Measurements from ENCODE around the gene EFCAB8. TPM values are rescaled to one million over a fixed set of nuclear protein-coding genes. Genes with fewer than 3 reads are reported as not detected.

EFCAB8 gene
- total RNA-seq, 1 donor from 2014 or later: 0.41 TPM

GRCh38 chr20:33005908-33006775 lies 147.4 kb downstream of the EFCAB8 start:
- no peak overlapping the region for H3K4me3 ChIP-seq (ENCODE audit: insufficient read depth, low read depth, low read length)
- no peak overlapping the region for H3K9ac ChIP-seq (ENCODE audit: low read length)
- H3K36me3 ChIP-seq (ENCODE audit: insufficient read depth, low read length): no peaks in the 10 kb centered on the region
- TF ChIP-seq EZH2 (IDR thresholded peaks at IDR 0.05; ENCODE audit: insufficient read depth, low read length): no peak
- TF ChIP-seq, protein P1, sequence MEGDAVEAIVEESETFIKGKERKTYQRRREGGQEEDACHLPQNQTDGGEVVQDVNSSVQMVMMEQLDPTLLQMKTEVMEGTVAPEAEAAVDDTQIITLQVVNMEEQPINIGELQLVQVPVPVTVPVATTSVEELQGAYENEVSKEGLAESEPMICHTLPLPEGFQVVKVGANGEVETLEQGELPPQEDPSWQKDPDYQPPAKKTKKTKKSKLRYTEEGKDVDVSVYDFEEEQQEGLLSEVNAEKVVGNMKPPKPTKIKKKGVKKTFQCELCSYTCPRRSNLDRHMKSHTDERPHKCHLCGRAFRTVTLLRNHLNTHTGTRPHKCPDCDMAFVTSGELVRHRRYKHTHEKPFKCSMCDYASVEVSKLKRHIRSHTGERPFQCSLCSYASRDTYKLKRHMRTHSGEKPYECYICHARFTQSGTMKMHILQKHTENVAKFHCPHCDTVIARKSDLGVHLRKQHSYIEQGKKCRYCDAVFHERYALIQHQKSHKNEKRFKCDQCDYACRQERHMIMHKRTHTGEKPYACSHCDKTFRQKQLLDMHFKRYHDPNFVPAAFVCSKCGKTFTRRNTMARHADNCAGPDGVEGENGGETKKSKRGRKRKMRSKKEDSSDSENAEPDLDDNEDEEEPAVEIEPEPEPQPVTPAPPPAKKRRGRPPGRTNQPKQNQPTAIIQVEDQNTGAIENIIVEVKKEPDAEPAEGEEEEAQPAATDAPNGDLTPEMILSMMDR (IDR thresholded peaks at IDR 0.05; ENCODE audit: insufficient read depth, low read depth, low read length): no peak
- Mint-ChIP-seq H3K4me3 (ENCODE audit: unreplicated experiment) (no peak overlapping the region), H3K9me3 (ENCODE audit: unreplicated experiment) (peaks cover 2% of the 10 kb centered on the region), H3K36me3 (ENCODE audit: low read depth, unreplicated experiment) (no peaks in the 10 kb centered on the region), H3K27me3 (ENCODE audit: low read depth, unreplicated experiment) (peaks cover 25% of the 10 kb centered on the region), H3K4me1 (ENCODE audit: low read depth, unreplicated experiment) (no peaks in the 10 kb centered on the region), H3K27ac (ENCODE audit: unreplicated experiment) (no peak overlapping the region)
- H3K27ac ChIP-seq (ENCODE audit: low read depth, low read length): no peak overlapping the region
- H2AFZ ChIP-seq (ENCODE audit: low read depth, low read length): no peak overlapping the region
- H3K9me3 ChIP-seq (ENCODE audit: insufficient read depth, low read depth, low read length): no peaks in the 10 kb centered on the region
- no peaks in the 10 kb centered on the region for H3K4me1 ChIP-seq (ENCODE audit: insufficient read depth, low read length)
- DNase-seq (ENCODE audit: low read depth) (no peak), FAIRE-seq (no peak)
- no peaks in the 10 kb centered on the region for H4K20me1 ChIP-seq (ENCODE audit: insufficient read depth, low read length)
- no peaks in the 10 kb centered on the region for H3K79me2 ChIP-seq (ENCODE audit: insufficient read depth, low read length)
- H3K4me2 ChIP-seq (ENCODE audit: low read length): no peak overlapping the region
- no peaks in the 10 kb centered on the region for H3K27me3 ChIP-seq (ENCODE audit: insufficient read depth, low read length)

DNA sequence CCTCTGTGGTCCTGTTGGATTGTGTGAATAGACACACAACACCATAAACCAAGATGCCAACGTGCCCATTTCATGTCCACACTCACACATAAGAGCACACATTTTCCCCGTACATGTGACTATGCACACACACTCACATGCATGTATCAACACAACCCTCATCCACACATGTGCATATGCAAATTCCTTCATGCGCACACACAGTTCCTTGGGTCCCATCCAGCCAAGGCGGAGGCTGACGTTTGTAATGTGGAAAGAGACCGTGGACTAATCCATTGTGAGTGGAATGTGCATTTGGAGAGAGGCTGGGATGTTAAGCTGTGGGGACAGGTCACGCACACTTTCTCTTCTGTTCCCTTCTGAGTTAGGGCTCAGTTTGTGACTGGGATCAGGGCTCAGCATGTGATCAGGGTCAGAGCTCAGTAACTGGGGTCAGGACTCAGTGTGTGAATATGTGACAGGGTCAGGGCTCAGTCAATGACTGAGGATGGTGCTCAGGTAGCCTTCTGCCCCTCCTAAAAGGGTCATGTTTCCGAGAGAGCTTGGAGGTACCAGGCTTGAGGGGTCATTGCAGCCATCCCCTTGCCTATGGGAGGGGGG lies 148.2 kb downstream of the EFCAB8 start:
- no peak for FAIRE-seq
- no peaks in the 10 kb centered on the region for H3K9me3 ChIP-seq (ENCODE audit: insufficient read depth, low read depth, low read length)

More for the DNA sequence above, 148.2 kb downstream of the EFCAB8 start:
- H3K4me1 Mint-ChIP-seq (ENCODE audit: low read depth, unreplicated experiment): no peaks in the 10 kb centered on the region
- no peak overlapping the region for H3K27ac Mint-ChIP-seq (ENCODE audit: unreplicated experiment)
- no peak overlapping the region for H3K4me3 Mint-ChIP-seq (ENCODE audit: unreplicated experiment)
- TF ChIP-seq, protein P1 (IDR thresholded peaks at IDR 0.05; ENCODE audit: insufficient read depth, low read depth, low read length): no peak
- TF ChIP-seq EZH2 (IDR thresholded peaks at IDR 0.05; ENCODE audit: insufficient read depth, low read length): no peak
- H3K9me3 Mint-ChIP-seq (ENCODE audit: unreplicated experiment): peaks cover 2% of the 10 kb centered on the region
- Histone ChIP-seq H3K36me3 (ENCODE audit: insufficient read depth, low read length) (no peaks in the 10 kb centered on the region), H4K20me1 (ENCODE audit: insufficient read depth, low read length) (no peaks in the 10 kb centered on the region), H3K4me2 (ENCODE audit: low read length) (no peak overlapping the region), H3K27ac (ENCODE audit: low read depth, low read length) (no peak overlapping the region), H3K9ac (ENCODE audit: low read length) (no peak overlapping the region), H3K27me3 (ENCODE audit: insufficient read depth, low read length) (no peaks in the 10 kb centered on the region), H3K4me1 (ENCODE audit: insufficient read depth, low read length) (no peaks in the 10 kb centered on the region), H2AFZ (ENCODE audit: low read depth, low read length) (no peak overlapping the region), H3K79me2 (ENCODE audit: insufficient read depth, low read length) (no peaks in the 10 kb centered on the region), H3K4me3 (ENCODE audit: insufficient read depth, low read depth, low read length) (no peak overlapping the region)
- no peak for DNase-seq (ENCODE audit: low read depth)
- H3K27me3 Mint-ChIP-seq (ENCODE audit: low read depth, unreplicated experiment): peaks cover 33% of the 10 kb centered on the region
- no peaks in the 10 kb centered on the region for H3K36me3 Mint-ChIP-seq (ENCODE audit: low read depth, unreplicated experiment)

All from astrocyte (in vitro differentiated cells and primary cell).